LNCaP clone FGC (cell line): Measurements from ENCODE around the gene APOD.
"Not testable (repeated sequence)": the region's sequence is repeated elsewhere in the genome, so short reads cannot be mapped to it uniquely, and the experiment has no call there.

ENCODE experiments used
- DNase-seq: peaks from one replicate; pipeline ENCODE4 v3.0.0-alpha.2; 2011; ENCODE audit warnings: low read depth
- H3K4me3 ChIP-seq: 2 replicates; pipeline ENCODE4 v1.5.1; 2011; ENCODE audit warnings: mild to moderate bottlenecking, low read depth, low read length, control low read depth
- CTCF ChIP-seq: IDR thresholded peaks from 2 replicates; pipeline ENCODE4 v1.5.1; 2012; ENCODE audit warnings: mild to moderate bottlenecking; ENCODE audit not compliant: control insufficient read depth, insufficient read depth; ENCODE audit errors: extremely low read depth

Gene APOD

GRCh38 chr3:195583831-195584542 lies at the start of gene APOD:
APOD (minus strand) TSS chr3:195583940; CDS start chr3:195579461, 4,479 bp downstream.
- TF ChIP-seq CTCF = no peak
- H3K4me3 ChIP-seq = no peak within 1 kb of the TSS
- peak; percentile 46 for DNase-seq

DNA sequence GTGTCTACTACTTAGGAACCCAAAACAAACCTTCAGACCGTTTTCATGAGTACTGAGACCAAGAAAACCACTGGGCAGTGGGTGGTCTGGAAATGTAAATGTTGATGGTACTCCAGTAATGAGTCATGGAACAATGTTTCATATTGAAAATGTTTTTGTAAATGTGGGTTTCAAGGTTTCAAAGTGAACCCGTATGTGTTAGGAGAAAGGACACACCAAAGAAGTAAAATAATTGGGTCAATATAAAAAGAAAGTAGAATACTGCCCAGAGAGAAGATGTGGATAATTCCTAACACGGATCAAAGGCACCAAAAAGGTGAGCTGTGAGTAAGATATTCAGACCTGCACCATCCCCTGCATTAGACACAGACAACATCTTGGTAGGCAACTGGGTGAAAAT lies 49.6 kb upstream of the APOD start:
- DNase-seq, H3K4me3 ChIP-seq: not testable (repeated sequence)

- not testable (repeated sequence) for DNase-seq, H3K4me3 ChIP-seq
These were observed 48.9 kb upstream of the APOD start for GRCh38 chr3:195632501-195633185.

DNA sequence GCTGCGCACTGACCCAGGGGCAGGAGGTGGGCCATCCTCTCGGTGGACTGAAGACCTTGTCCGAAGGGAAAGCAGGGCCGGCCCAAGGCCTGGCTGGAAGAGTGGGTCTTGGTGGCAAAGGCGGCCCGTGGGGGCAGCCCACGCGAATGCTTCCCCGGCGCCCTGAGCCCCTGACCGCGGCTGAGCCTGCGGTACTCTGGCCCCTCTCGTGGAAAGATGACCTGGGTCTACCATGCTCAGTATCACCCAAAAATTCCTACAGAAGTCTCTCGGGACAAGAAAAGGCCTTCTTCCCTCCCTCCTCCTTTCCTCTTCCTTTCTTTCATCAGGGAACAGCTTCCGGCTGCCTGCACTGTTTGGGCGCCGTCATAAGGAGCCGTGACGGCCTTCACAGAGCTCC lies 48.3 kb upstream of the APOD start:
- H3K4me3 ChIP-seq, DNase-seq: not testable (repeated sequence)

GRCh38 chr3:195630938-195631495 lies 47.3 kb upstream of the APOD start:
- H3K4me3 ChIP-seq, DNase-seq: not testable (repeated sequence)

DNA sequence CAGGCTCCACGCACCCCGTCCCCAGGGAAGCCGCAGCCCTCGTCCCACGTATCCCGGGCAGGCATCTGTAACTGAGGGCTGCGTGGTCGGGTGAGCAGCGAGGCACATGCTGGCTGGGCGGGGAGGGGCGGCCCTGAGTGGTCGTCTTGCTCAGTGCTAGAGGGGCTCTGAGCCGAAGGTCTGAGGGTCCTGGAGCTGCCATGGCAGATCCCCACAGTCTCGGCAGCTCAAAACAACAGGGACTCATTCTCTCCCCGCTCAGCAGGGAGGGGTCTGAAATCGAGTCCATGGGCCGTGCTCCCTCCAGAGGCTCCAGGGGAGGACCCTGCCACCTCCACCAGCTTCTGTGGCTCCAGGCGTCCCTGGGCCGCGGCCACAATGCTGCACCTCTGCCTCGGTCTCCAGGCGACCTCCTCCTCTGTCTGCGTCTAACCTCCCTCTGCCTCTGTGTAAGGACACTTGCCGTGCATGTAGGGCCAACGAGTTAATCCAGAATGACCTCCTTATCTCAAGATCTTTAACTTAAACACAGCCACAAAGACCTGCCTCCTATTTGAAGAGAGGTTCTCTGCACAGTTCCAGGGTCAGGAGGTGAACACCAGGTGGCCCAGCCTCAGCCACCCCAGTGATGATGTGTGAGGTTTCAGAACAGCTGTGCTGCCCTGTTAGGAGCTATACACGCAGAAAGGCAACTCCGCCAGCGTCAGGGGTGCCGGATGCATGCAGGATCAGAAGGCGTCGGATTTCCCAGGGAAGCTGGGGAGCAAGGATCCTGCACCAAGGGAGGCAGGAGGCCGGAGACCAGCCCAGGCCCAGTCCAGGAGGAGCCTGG lies 46.6 kb upstream of the APOD start:
- not testable (repeated sequence) for DNase-seq, H3K4me3 ChIP-seq

- not testable (repeated sequence) for DNase-seq, H3K4me3 ChIP-seq
These were observed 45.9 kb upstream of the APOD start for GRCh38 chr3:195629682-195630081.

GRCh38 chr3:195628386-195628920 lies 44.7 kb upstream of the APOD start:
- H3K4me3 ChIP-seq = not testable (repeated sequence)

GRCh38 chr3:195627515-195628385 lies 44.0 kb upstream of the APOD start:
- not testable (repeated sequence) for DNase-seq, H3K4me3 ChIP-seq

More at GRCh38 chr3:195628386-195628920, 44.7 kb upstream of the APOD start:
- not testable (repeated sequence) for DNase-seq

GRCh38 chr3:195624603-195625560 lies 41.1 kb upstream of the APOD start:
- not testable (repeated sequence) for DNase-seq, H3K4me3 ChIP-seq

DNA sequence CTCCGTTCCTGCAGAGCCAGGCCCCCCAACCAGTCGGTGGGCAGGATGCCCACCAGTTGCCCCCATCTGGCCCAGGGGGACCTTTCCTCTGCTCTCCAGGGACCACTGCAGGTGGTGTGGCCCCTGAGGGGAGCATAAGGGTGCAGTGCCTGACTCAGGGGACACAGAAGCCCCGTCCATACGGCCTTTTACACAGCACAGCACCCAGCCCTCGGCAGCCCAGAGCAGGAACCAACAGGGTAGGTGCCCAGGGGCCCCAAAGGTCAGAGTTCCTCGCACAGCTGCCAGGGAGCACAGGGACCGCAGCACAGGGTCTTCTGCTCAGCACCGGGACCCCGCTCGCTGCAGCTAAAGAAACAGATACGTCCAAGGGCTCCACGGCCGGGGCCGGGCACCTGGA lies 40.4 kb upstream of the APOD start:
- H3K4me3 ChIP-seq, DNase-seq: not testable (repeated sequence)

DNA sequence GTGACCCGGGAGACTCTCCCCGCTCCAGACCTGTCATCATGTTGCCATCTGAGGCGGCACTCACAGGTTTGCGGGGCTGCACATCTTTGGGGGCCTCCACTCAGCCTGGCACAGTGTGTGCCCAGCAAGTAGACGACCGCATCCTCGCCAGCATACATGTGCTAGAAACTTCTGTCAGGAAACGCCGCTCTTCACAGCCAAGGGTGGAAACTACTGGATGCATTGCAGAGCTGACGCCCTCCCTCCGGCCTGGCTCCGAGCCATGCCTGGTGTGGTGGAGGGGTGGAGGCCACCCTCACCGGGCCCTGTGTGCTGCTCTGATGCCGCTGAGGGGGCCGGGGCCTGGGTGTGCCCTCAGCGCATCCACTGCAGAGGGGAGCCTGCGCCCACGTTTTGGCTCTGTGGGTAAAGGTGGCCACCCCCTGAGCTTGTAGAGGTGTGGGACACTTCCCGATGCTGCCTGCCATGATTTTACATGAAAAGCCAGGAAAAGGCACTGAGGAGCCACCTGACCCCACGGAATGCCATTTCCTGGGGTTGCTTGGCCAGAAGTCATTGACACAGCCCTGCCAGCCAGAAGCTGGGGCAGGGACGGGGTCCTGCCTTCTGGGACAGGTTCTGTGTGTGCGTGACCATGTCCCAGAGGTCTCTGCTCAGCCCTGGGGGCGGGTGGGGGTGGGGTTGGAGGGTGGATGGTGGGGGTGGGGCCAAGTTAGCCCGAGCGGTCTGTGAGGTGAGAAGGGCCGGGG lies 39.7 kb upstream of the APOD start:
- not testable (repeated sequence) for H3K4me3 ChIP-seq, DNase-seq

- H3K4me3 ChIP-seq, DNase-seq: not testable (repeated sequence)
These were observed 38.9 kb upstream of the APOD start for GRCh38 chr3:195622523-195623170.

- not testable (repeated sequence) for H3K4me3 ChIP-seq, DNase-seq
These were observed 38.3 kb upstream of the APOD start for GRCh38 chr3:195622012-195622411.

- not testable (repeated sequence) for H3K4me3 ChIP-seq, DNase-seq
These were observed 37.4 kb upstream of the APOD start for GRCh38 chr3:195621095-195621494.
